Measurements from ENCODE around the gene AP2S1.
A peak's percentile ranks its signal among the peaks of the same experiment; 100 is the strongest.
"Not testable (repeated sequence)": the region's sequence is repeated elsewhere in the genome, so short reads cannot be mapped to it uniquely, and the experiment has no call there.

AP2S1 gene

GRCh38 chr19:46840498-46840942 lies 10.1 kb downstream of the AP2S1 start:
- peak; percentile 11 to 32 for DNase-seq

- DNase-seq = no peak
Measured at GRCh38 chr19:46839752-46840497, 10.7 kb downstream of the AP2S1 start.

GRCh38 chr19:46838160-46838559 lies 12.5 kb downstream of the AP2S1 start:
- no peak for DNase-seq

DNA sequence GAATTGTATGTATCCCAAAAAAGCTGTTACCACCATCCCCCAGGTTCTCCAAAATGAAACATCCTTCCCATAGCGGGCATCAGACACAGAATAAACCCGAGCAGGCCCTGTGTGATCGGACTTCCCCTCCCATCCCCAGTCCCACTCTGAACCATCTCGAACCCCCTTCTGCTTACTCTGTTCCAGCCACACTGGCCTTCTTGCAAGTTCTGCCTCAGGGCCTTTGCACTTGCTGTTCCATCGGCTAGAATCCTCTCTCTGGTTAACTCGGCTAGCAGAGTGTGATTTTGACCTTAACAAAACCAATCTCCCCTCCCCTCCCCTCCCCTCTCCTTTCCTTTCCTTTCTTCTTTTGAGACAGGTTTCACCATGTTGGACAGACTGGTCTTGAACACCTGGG lies 15.7 kb downstream of the AP2S1 start:
- DNase-seq = no peak

DNA sequence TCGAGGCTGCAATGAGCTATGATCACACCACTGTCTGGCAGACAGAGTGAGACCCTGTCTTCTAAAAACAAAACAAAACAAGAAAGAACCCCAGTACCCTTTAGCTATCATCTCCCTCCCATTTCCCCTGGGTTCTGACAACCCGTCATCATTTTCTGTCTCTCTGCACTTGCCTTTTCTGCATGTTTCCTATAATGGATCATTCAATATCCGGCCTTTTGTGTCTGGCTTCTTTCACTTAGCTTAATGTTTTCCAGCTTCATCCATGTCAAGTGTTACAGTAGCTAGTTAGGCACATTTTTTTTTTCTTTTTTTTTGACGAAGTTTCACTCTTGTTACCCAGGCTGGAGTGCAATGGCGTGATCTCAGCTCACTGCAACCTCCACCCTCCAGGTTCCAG lies 16.5 kb downstream of the AP2S1 start:
- DNase-seq = no peak

GRCh38 chr19:46830864-46831263 lies 19.8 kb downstream of the AP2S1 start:
- DNase-seq = no peak

DNA sequence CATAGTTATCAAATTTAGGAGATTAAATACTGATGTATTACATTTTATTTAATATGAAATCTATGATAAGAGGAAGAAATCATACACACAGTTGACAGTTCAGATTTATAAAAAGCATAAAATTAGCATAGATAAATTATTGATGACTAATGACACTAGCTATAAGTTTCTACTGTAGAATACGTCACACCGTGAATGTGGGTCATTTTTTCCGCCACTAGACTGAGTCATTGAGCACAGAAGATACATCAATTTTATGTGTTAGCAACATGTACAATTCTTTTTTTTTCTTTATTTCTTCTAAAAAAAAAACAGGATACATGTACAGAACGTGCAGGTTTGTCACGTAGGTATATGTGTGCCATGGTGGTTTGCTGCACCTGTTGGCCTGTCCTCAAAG lies 22.2 kb downstream of the AP2S1 start:
- DNase-seq = no peak

DNA sequence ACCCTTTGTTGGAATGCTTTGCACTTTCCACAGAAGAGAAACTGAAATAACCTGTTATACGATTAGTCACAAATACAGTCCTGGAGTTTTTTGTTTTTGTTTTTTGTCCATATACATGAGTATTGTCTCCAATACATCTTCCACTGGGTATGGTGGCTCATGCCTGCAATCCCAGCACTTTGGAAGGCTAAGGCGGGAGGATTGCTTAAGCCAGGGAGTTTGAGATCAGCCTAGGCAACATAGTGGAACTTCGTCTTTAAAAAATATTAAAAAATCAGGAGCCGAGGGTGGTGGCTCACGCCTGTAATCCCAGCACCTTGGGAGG lies 25.0 kb downstream of the AP2S1 start:
- DNase-seq = no peak

DNA sequence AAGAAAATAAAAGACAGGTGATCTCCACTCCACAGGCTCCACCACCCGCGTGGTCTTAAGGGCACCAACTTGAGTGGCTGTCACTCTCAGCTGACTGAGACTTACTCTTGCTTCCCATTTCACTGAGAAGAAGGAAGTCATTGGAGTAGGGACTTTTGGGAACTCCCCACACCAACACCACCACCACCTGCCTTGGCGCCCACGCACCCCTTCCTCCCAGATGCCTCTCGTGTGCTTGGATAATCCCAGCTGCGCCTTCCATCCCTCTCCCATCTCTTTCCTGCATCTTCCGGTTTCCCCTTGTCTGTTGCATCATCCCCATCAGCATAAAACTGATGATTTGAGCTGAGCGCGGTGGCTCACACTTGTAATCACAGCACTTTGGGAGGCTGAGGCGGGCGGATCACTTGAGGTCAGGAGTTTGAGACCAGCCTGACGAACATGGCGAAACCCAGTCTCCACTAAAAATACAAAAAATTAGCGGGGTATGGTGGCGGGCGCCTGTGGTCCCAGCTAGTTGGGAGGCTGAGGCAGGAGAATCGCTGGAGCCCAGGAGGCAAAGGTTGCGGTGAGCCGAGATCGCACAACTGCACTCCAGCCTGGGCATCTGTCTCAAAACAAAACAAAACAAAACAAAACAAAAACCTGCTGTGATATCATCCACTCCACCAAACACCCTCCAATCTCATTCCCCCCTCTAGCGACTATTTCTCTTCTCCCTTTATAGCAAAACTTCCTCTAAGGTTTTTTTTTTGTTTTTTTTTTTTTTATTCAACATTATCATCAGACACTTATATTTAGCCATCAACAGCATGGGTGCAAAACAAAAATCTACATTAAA lies 25.5 kb downstream of the AP2S1 start:
- peak in 1 of 2 donors; percentile 16 for DNase-seq

- DNase-seq = no peak
Measured at GRCh38 chr19:46823049-46823448, 27.6 kb downstream of the AP2S1 start.

GRCh38 chr19:46822410-46822787 lies 28.2 kb downstream of the AP2S1 start:
- DNase-seq = not testable (repeated sequence)

DNA sequence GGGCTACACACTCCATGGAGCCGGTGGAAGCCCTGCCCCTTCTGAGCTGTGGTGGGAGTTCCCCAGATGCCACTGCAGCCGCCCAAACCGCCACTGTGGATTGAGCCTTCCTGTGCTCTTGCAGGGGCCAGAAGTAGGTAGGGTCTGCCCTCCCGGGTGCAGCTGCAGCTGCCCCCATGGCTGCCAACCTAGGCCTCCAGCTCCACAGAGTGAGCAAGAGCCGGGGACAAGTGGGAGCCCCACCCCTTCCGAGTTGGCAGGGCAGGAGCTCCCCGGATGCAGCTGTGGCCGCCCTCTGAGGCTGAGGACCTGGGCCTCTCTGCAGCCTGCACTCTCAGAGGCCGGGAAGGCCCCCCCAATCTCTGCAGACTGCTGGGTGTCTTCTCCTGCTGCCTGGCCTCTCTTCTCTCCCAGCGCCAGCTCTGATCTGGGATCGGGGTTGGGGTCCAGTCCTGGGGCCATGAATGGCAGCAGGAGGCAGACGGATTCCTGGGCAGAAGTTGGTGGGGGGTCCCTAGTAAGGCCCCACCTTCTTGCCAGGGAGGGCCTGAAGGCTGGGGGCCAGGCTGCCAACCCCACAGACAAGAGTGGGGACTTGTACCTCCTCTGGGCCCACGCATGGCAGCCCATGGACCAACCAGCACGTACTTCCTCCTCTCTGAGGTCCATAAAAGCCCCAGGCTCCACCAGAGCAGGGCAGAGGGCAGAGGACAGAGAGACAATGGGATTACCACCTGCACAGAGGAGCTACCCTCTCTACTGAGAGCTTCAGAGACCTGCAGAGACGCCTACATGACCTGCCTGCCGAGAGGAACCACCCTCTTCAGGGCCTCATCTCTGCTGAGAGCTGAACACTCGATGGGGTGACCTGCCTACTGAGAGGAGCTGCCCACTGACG lies 28.9 kb downstream of the AP2S1 start:
- DNase-seq = no peak

- no peak for DNase-seq
Measured at GRCh38 chr19:46818812-46819211, 31.8 kb downstream of the AP2S1 start.

GRCh38 chr19:46815833-46816627 lies 34.6 kb downstream of the AP2S1 start:
- no peak for DNase-seq

DNA sequence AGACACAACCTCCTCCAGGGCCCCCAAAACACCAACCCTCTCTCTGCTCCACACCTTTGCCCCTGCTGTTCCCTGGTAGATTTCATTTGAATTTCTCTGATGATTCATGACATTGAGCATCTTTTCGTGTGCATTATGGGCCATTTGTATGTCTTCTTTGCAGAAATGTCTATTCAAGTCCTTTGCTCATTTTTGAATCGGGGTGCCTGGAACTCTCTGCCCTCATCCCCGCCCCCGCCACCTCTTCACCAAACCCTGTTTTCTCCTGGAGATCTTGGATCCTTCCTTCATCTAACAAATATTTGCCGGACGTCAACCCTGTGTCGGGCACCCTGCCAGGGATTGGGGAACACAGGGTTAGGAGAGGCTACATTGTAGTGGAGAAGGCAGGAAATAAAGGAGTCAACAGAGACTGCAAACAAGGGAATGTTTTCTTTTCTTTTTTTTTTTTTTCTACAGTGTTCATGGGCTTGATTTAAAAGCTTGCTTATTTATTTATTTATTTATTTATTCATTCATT lies 36.7 kb downstream of the AP2S1 start:
- no peak for DNase-seq

DNA sequence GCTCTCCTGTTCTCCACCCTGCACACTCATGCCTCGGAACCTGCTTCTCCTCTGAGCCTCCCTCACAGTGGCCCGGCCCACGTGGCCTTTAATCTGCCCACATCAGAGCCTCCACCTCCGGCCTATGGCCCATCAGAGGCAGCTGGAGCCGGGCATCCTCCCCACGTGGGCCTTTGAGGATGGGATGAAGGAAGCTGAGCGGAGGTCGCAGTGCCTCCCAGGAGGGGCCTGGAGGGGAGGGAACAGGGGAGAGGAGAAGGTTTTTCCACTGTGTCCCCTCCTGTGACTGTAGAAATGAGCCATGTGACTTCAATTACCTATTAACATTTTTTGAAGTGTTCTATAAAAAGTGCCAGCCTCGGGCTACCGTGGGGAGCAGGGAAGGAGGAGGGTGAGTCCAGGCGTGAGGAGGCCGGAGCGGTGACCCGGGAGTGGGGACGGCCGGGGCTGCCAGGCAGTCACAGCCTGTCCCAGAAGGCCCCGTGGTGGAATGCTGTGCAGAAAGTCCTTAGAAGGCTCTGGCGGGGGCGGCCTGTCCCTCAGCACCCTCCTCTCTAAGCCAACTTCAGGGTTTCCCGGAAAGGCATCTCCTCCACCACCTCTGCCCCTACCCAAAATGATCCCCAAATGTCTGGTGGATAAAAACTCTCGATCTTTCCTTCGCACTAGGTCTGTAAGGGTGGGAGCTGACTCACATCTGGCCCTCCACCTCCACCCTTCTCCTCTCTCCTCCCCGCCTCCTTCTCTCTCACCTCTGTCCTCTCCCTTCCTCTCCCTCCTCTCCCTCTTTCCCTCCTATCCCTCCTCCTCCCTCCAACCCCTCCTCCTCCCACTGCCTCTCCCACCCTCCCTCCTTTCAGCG lies 37.4 kb downstream of the AP2S1 start:
- no peak for DNase-seq

DNA sequence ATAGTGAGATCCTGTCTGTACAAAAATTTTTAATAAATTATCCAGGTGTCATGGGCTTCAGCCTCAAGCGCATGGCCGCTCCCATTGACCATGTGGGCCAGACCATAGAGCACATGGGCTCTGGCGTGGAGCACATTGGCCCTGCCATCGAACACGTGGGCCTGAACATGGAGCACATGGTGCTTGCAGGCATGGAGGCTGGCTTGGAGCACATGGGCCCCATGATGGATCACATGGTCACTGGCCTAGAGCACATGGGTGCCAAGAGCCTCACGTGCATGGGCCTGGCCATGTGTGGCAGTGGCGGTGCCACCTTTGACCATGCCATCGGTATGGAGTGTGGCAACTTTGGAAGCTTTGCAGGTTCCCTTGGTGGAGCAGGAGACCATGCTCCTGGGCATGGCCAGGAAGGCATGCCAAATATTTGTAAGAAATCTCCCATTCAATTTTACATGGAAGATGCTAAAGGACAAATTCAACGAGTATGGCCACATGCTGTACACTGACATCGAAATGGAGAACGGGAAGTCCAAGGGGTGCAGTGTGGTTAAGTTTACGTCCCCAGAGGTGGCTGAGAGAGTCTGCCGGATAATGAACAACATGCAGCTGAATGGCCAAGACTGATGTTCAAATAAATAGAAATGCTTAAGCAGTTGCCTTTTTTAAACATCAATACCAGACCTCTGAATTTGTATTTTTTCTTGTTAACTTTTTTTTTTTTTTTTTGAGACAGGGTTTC lies 40.9 kb downstream of the AP2S1 start:
- DNase-seq = no peak

DNA sequence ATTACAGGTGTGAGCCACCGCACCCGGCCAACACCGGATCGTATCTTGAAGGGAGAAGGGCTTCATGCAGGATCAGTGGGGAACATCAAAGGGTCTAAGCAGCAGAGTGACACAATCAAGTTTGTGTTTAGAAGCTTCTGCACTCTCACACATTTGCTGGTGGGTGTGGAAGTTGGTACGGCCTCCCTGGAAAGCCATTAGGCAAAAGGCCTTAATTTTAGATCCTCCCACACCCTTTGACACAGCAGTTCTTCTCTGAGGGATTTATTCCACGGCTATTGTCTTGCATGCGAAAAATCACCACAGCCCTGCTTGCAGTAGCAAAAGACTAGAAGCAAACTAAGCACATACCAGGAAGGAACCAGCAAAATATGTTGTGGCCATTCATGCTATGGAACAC lies 44.0 kb downstream of the AP2S1 start:
- DNase-seq = no peak

- DNase-seq = not testable (repeated sequence)
Measured at GRCh38 chr19:46804432-46804831, 46.2 kb downstream of the AP2S1 start.

DNA sequence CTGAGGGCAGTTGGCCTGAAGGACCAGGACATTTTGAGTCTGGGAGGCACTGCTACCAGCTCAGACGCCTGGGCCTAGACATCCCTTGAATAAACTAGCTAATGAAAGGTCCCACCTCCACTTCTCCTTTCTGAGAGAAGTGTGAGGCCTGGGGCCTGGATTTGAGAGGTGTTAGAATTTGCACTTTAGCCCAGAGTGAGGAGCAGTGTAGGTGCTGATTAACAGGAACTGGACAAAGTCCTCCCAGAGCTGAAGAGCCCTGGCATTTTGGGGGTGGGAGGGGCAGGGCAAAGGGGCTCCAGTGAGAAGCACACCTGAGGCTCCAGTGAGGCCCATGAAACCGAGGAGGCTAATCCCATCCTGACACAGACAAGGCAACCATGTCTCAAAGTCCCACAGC lies 47.1 kb downstream of the AP2S1 start:
- DNase-seq = no peak

Data from hippocampal formation (tissue), 2 donors.